DMS114 treated with DMSO at 0.1 percent for 48 hours (cell line): ENCODE results near the gene TSPAN9.
A peak's percentile ranks its signal among the peaks of the same experiment; 100 is the strongest.

Source experiments
- DNase-seq: peaks from one replicate; lab custom pipeline; 2025; ENCODE audit not compliant: unreplicated experiment; lab: John Stamatoyannopoulos, UW

Gene TSPAN9

GRCh38 chr12:3202734-3203446 is 125.7 kb downstream of the TSPAN9 start:
- DNase-seq: peak; percentile 36

- DNase-seq: no peak
Observed at GRCh38 chr12:3203713-3204112, 126.5 kb downstream of the TSPAN9 start.

- DNase-seq: no peak
Observed at GRCh38 chr12:3204143-3204542, 127.0 kb downstream of the TSPAN9 start.

- DNase-seq: no peak
Observed at GRCh38 chr12:3204730-3205531, 127.8 kb downstream of the TSPAN9 start.

- DNase-seq: no peak
Observed at GRCh38 chr12:3205742-3206519, 128.8 kb downstream of the TSPAN9 start.

- no peak for DNase-seq
Observed at GRCh38 chr12:3206536-3207072, 129.4 kb downstream of the TSPAN9 start.

GRCh38 chr12:3207175-3207574 is 130.0 kb downstream of the TSPAN9 start:
- DNase-seq: no peak

GRCh38 chr12:3207858-3208257 is 130.7 kb downstream of the TSPAN9 start:
- DNase-seq: no peak

GRCh38 chr12:3213188-3213587 is 136.0 kb downstream of the TSPAN9 start:
- no peak for DNase-seq

- DNase-seq: no peak
Observed at GRCh38 chr12:3213768-3214167, 136.6 kb downstream of the TSPAN9 start.

- DNase-seq: no peak
Observed at GRCh38 chr12:3214526-3215365, 137.6 kb downstream of the TSPAN9 start.

GRCh38 chr12:3215410-3215975 is 138.3 kb downstream of the TSPAN9 start:
- no peak for DNase-seq

GRCh38 chr12:3216097-3216496 is 138.9 kb downstream of the TSPAN9 start:
- no peak for DNase-seq

GRCh38 chr12:3216726-3217682 is 139.8 kb downstream of the TSPAN9 start:
- DNase-seq: no peak

GRCh38 chr12:3217683-3218079 is 140.5 kb downstream of the TSPAN9 start:
- no peak for DNase-seq

GRCh38 chr12:3218228-3219171 is 141.3 kb downstream of the TSPAN9 start:
- no peak for DNase-seq

GRCh38 chr12:3219233-3219632 is 142.1 kb downstream of the TSPAN9 start:
- no peak for DNase-seq
